H1 (cell line): Measurements from ENCODE around the gene CCS. TPM values are rescaled to one million over a fixed set of nuclear protein-coding genes. Genes with fewer than 3 reads are reported as not detected.

Experiments
- HDAC2 ChIP-seq, 2 experiments: fragments of 300-600 bp in 1 of 2; sonication (generic) in 1 of 2; IDR thresholded peaks; 2 replicates each; pipeline ENCODE4 v1.6.1; 2011 to 2012; ENCODE audit warnings: low read depth in 2 of 2, low read length in 2 of 2, mild to moderate bottlenecking in 2 of 2, moderate library complexity in 2 of 2, borderline replicate concordance in 1 of 2, inconsistent platforms in 1 of 2
- polyA plus RNA-seq, 7 experiments: library from polyadenylated mRNA; depleted of rRNA in 3 of 7; stranded (reverse) in 5 of 7; unstranded in 2 of 7; fragments of >200 nt in 5 of 7; fragments of 200-250 nt in 2 of 7; gene quantifications; 1 replicate in 5 of 7; 2 replicates in 1 of 7; 4 replicates in 1 of 7; pipeline versions ENCODE4 v1.2.1 to v1.2.3, GENCODE V29; 2011 to 2013; ENCODE audit warnings: missing spikeins in 2 of 7, mixed read lengths in 2 of 7
- total RNA-seq: library from RNA; stranded (reverse); fragmentation: NEBNext Ultra II Directional; extraction: Animal tissue kit (Norgen Biotek cat#: 25700); gene quantifications from 2 replicates; pipeline ENCODE4 v1.2.1, GENCODE V29; 2021

The CCS gene
- total and polyA plus RNA-seq, 2 of the 8 experiments (the other 6 are each of a cell fraction or from before 2014, with no cell fraction given), result 37.1 to 37.7 TPM

DNA sequence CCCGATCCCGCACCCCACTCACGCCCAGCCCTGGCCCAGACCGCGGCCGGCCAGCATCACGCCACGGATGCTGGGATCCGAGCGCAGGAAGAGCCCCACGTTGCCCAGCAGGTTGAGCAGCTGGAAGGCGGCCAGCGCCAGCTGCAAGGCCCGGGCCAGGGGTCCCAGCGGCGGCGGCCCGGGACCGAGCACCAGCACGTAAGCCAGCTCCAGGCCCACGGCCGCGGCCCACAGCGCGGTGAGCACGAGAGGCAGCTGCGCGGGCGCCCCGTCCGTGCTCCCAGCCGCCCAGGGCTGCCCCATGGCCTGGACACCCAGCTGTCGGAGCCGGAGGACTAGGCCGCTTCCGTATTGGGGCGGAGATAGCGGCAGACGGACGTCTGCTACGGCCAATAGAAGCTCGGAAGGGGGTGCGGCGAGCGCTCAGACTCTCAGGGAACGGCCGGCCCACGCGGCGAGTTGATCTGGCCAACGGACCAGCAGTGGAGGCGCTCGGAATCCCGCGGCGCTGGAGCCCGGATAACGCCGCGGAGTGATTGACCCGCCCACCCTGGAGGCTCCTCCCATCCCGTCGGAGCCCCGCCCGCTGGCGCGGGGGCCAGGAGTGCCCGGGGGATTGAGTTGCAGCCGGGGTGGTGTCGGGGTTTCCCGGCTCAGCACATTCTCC is 47.2 kb upstream of the CCS start, which contains the start of gene ZDHHC24 (continued):
- peak in 1 of 2 experiments; percentile 20; a peak in 1 of 4 replicates for TF ChIP-seq HDAC2 (IDR thresholded peaks at IDR 0.05; ENCODE audit: borderline replicate concordance in 1 of 2, low read depth in 2 of 2, low read length in 2 of 2)
